CD4-positive, alpha-beta T cell (primary cell): ENCODE data around the gene MCTP2. TPM values are rescaled to one million over a fixed set of nuclear protein-coding genes. Genes with fewer than 3 reads are reported as not detected.

Experiments used
- ATAC-seq: fragments of 200-7000 bp; cut with Tn5 transposase; one replicate; pipeline ENCODE4 v1.10.0; 2022; ENCODE audit warnings: mild to moderate bottlenecking; ENCODE audit not compliant: poor library complexity
- CTCF ChIA-PET: fragments of 350-600 bp; sonication (Branson Sonifier 250); formaldehyde crosslinking; loops from one replicate; lab custom pipeline; 2021; ENCODE audit warnings: antibody characterized with exemption, inconsistent platforms; lab: Charles Lee
- POLR2A ChIA-PET: fragments of 350-600 bp; sonication (Branson Sonifier 250); formaldehyde crosslinking; loops from one replicate; lab custom pipeline; 2021; ENCODE audit warnings: antibody characterized with exemption, inconsistent platforms; lab: Charles Lee
- DNase-seq, 14 experiments: peaks; one replicate each; pipeline ENCODE4 v3.0.0-alpha.2; 2013 to 2020; ENCODE audit warnings: mixed read lengths in 2 of 14
- H3K27ac ChIP-seq, 2 donors: one replicate each; pipeline versions ENCODE4 v1.5.1 to v1.7.0; 2013; ENCODE audit warnings: low read length in 2 of 2, low read depth in 1 of 2, mild to moderate bottlenecking in 1 of 2
- H3K27me3 ChIP-seq, 2 experiments: 1 replicate in 1 of 2; 2 replicates in 1 of 2; pipeline versions ENCODE4 v1.6.1 to v1.7.0; 2013; ENCODE audit warnings: low read length in 2 of 2, control low read depth in 1 of 2, mild to moderate bottlenecking in 1 of 2, moderate library complexity in 1 of 2; ENCODE audit not compliant: insufficient read depth in 2 of 2, control insufficient read depth in 1 of 2
- H3K36me3 ChIP-seq: one replicate; pipeline ENCODE4 v1.6.1; 2013; ENCODE audit warnings: low read length, control low read depth; ENCODE audit not compliant: insufficient read depth
- H3K4me1 ChIP-seq: one replicate; pipeline ENCODE4 v1.6.1; 2013; ENCODE audit warnings: low read length, control low read depth; ENCODE audit not compliant: insufficient read depth
- H3K4me3 ChIP-seq: one replicate; pipeline ENCODE4 v1.5.1; 2013; ENCODE audit warnings: mild to moderate bottlenecking, low read length, moderate library complexity
- H3K9me3 ChIP-seq, 2 experiments: 1 replicate in 1 of 2; 2 replicates in 1 of 2; pipeline versions ENCODE4 v1.6.1 to v1.7.0; 2013; ENCODE audit warnings: low read length in 2 of 2, mild to moderate bottlenecking in 2 of 2, control low read depth in 1 of 2, moderate library complexity in 1 of 2; ENCODE audit not compliant: control insufficient read depth in 1 of 2, insufficient read depth in 1 of 2
- H3K27ac Mint-ChIP-seq: one replicate; pipeline ENCODE4 v1.8.0; 2020; ENCODE audit warnings: mixed read lengths
- H3K27me3 Mint-ChIP-seq: one replicate; pipeline ENCODE4 v1.8.0; 2021; ENCODE audit warnings: mixed read lengths
- H3K36me3 Mint-ChIP-seq: one replicate; pipeline ENCODE4 v1.8.0; 2021; ENCODE audit warnings: low read depth, mixed read lengths
- H3K4me1 Mint-ChIP-seq: one replicate; pipeline ENCODE4 v1.8.0; 2021; ENCODE audit warnings: low read depth, mixed read lengths
- H3K4me3 Mint-ChIP-seq: one replicate; pipeline ENCODE4 v1.8.0; 2020; ENCODE audit warnings: mild to moderate bottlenecking, mixed read lengths
- H3K9me3 Mint-ChIP-seq: one replicate; pipeline ENCODE4 v1.8.0; 2020; ENCODE audit warnings: mixed read lengths
- intact Hi-C, 2 experiments: fragments of 100-400 bp; cut with DNase I in 1 of 2; cut with micrococcal nuclease in 1 of 2; formaldehyde crosslinking; loops; one replicate each; pipeline versions ENCODE4 v1.15.1 to v1.9.0; 2023 to 2025; cut with DNase I, micrococcal nuclease
- total RNA-seq, 174 experiments: library from RNA in 2 of 174; stranded (reverse) in 2 of 174; gene quantifications; one replicate each; pipeline ENCODE4 v1.2.3 and lab custom pipeline; 2021 to 2026
- TF ChIP-seq, protein P1 (sequence below): fragments of 200-600 bp; IDR thresholded peaks from one replicate; pipeline ENCODE4 v1.8.0; 2022; ENCODE audit warnings: antibody characterized with exemption, mild to moderate bottlenecking

Gene MCTP2
- total RNA-seq, 2 experiments from 2014 or later, result 8.0 to 10.8 TPM

DNA sequence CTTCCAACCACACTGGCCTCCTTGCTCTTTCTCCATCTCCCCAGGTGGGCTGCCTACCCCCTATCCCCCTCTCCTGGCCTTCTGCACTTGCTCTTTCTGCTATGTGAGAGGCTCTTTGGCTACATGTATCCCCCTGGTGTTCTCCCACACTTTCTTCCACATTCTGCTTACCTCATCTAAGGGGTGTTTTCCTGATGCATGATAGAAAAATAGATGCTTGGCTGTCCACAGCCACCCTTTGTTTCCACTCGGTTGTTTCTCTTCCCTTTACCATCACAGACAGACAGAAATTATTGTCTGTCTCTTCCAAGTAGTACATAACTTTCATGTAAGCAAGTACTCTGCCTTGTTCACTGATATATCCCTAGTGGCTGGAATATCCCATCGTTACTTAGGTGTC is 39.2 kb downstream of the MCTP2 start:
- H3K4me3 Mint-ChIP-seq, result no peak overlapping the region
- intact Hi-C loops, result no loop called here
- ATAC-seq, result no peak
- no peaks in the 10 kb centered on the region for H3K27me3 Mint-ChIP-seq
- no peaks in the 10 kb centered on the region for H3K9me3 Mint-ChIP-seq
- CTCF ChIA-PET, result no interaction called here
- TF ChIP-seq, protein P1, sequence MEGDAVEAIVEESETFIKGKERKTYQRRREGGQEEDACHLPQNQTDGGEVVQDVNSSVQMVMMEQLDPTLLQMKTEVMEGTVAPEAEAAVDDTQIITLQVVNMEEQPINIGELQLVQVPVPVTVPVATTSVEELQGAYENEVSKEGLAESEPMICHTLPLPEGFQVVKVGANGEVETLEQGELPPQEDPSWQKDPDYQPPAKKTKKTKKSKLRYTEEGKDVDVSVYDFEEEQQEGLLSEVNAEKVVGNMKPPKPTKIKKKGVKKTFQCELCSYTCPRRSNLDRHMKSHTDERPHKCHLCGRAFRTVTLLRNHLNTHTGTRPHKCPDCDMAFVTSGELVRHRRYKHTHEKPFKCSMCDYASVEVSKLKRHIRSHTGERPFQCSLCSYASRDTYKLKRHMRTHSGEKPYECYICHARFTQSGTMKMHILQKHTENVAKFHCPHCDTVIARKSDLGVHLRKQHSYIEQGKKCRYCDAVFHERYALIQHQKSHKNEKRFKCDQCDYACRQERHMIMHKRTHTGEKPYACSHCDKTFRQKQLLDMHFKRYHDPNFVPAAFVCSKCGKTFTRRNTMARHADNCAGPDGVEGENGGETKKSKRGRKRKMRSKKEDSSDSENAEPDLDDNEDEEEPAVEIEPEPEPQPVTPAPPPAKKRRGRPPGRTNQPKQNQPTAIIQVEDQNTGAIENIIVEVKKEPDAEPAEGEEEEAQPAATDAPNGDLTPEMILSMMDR, result no peak
- H3K4me3 ChIP-seq, result no peak overlapping the region
- H3K4me1 ChIP-seq, result peaks cover 3% of the 10 kb centered on the region
- no peak overlapping the region for H3K27ac ChIP-seq
- H3K4me1 Mint-ChIP-seq, result peaks cover 9% of the 10 kb centered on the region
- no peak overlapping the region for H3K27ac Mint-ChIP-seq
- POLR2A ChIA-PET, result no interaction called here
- no peaks in the 10 kb centered on the region for H3K36me3 Mint-ChIP-seq
- DNase-seq, result no peak
- no peaks in the 10 kb centered on the region for H3K36me3 ChIP-seq
- H3K27me3 ChIP-seq, result no peaks in the 10 kb centered on the region
- no peaks in the 10 kb centered on the region for H3K9me3 ChIP-seq

DNA sequence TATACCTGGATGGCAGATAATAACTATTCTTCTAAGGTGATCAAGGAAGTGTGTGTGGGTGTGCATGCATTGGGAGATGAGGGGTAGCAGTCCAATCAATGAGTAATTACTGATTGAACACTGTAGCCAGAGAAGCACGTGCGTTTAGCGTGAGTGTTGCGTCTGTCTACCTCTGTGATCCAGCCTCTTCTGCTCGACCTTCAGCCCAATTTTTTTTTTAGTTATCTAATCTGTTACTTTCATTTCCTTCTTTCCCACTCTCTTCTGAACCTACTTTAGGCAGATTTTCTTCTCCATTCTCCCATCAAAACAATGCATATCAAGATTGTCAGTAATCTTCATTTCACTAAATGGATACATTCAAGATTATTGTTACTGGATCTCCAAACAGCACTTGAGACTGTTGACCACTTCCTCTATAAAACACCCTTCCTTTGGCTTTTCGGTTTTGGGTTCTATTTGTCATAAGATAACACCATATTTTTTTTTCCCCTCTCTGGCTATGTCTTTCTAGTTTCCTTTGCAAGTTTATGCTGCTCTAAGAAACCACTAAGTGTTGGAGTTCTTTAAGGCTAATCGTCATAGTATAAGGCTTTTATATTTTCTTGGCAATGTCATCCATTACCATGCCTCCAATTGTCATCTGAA is 41.0 kb downstream of the MCTP2 start:
- no peaks in the 10 kb centered on the region for H3K27me3 ChIP-seq
- no peak for ATAC-seq
- no peaks in the 10 kb centered on the region for H3K4me1 Mint-ChIP-seq
- no peaks in the 10 kb centered on the region for H3K36me3 ChIP-seq
- no peak overlapping the region for H3K4me3 Mint-ChIP-seq
- no peaks in the 10 kb centered on the region for H3K27me3 Mint-ChIP-seq
- no peaks in the 10 kb centered on the region for H3K9me3 ChIP-seq
- ChIA-PET CTCF (no interaction called here), POLR2A (no interaction called here)
- no peak overlapping the region for H3K4me3 ChIP-seq
- no peak overlapping the region for H3K27ac Mint-ChIP-seq
- DNase-seq, result peak in 3 of 14 experiments; percentile 12 to 74 (median 31)
- H3K4me1 ChIP-seq, result no peaks in the 10 kb centered on the region
- no peak overlapping the region for H3K27ac ChIP-seq
- no peaks in the 10 kb centered on the region for H3K9me3 Mint-ChIP-seq
- intact Hi-C loops, result no loop called here
- TF ChIP-seq, protein P1, result no peak
- H3K36me3 Mint-ChIP-seq, result no peaks in the 10 kb centered on the region

DNA sequence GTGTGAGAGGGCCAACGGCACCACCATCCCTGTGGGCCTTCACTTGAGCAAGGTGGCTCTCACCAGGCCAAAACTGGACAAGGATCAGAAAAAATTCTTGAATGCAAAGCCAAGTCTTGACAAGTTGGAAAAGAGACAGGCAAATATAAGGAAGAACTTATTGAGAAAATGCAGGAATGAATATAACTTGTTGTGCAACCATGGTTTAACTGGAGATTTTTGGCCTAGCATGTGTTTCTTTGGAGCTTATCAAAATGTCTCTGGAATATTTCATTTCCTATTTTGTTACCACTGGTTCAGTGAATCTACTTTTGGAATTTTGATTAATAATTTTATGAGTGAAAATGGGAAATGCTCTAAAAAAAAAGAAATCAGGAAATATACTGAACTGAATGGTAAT is 42.5 kb downstream of the MCTP2 start:
- TF ChIP-seq, protein P1, result no peak
- Histone ChIP-seq H3K4me3 (no peak overlapping the region), H3K9me3 (no peaks in the 10 kb centered on the region), H3K27me3 (no peaks in the 10 kb centered on the region), H3K36me3 (no peaks in the 10 kb centered on the region), H3K27ac (no peak overlapping the region), H3K4me1 (no peaks in the 10 kb centered on the region)
- no peaks in the 10 kb centered on the region for H3K27me3 Mint-ChIP-seq
- H3K27ac Mint-ChIP-seq, result no peak overlapping the region
- H3K9me3 Mint-ChIP-seq, result no peaks in the 10 kb centered on the region
- ChIA-PET POLR2A (no interaction called here), CTCF (no interaction called here)
- intact Hi-C loops, result no loop called here
- no peak overlapping the region for H3K4me3 Mint-ChIP-seq
- H3K36me3 Mint-ChIP-seq, result no peaks in the 10 kb centered on the region
- ATAC-seq (no peak), DNase-seq (no peak)
- H3K4me1 Mint-ChIP-seq, result no peaks in the 10 kb centered on the region
